Ovary (tissue), 3 donors: ENCODE measurements around the gene PERCC1.

Source experiments
- POLR2A ChIP-seq: fragments of 450-650 bp; IDR thresholded peaks from one replicate; pipeline ENCODE4 v1.6.1; 2017; ENCODE audit warnings: antibody characterized with exemption, mild to moderate bottlenecking, moderate library complexity
- TF ChIP-seq, protein P1 (sequence below), 3 donors: fragments of 450-650 bp in 2 of 3; fragments of 200-600 bp in 1 of 3; IDR thresholded peaks; one replicate each; pipeline versions ENCODE4 v1.5.1 to v1.8.0; 2016 to 2022; ENCODE audit warnings: antibody characterized with exemption in 3 of 3, mild to moderate bottlenecking in 1 of 3
- donor health status: DM: no; HTN: no; CAD: no.

DNA sequence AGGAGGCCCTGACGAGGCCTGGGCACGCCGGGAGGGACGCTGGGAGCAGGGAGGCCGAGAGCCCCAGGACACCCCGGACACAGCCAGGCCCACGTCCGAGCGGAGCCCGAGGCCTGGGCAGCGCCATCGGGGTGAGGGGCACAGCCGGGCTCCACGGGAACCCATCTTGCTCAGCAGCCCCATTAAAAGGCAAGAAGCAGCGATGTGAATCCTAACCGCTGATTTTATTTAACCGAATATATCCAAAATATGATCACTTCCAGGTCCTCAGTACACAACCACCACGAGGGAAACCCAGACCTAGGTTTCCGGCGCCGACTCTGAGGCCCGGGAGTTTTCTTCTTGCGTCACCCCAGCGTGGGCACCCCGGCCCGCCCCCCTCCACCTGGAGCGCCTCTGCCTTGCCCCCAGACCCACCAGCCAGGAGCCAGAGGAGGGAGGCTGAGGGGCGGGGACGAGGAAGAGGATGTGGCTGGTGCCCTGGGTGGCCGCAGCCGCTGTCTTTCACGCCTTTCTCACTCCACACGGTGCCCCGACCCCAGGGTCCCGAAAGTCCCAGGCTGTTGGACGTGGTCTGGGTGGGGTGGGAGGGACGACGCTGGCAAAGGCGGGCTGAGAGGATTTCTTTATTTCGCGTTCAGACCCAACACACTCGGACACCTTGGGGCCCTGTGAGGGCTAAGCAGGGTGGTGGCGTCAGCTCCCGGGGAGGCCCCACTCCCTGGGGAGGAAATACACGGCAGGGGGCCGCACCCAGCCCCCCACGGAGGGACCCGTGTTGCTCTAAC lies 14.0 kb downstream of the PERCC1 start:
- TF ChIP-seq, protein P1, sequence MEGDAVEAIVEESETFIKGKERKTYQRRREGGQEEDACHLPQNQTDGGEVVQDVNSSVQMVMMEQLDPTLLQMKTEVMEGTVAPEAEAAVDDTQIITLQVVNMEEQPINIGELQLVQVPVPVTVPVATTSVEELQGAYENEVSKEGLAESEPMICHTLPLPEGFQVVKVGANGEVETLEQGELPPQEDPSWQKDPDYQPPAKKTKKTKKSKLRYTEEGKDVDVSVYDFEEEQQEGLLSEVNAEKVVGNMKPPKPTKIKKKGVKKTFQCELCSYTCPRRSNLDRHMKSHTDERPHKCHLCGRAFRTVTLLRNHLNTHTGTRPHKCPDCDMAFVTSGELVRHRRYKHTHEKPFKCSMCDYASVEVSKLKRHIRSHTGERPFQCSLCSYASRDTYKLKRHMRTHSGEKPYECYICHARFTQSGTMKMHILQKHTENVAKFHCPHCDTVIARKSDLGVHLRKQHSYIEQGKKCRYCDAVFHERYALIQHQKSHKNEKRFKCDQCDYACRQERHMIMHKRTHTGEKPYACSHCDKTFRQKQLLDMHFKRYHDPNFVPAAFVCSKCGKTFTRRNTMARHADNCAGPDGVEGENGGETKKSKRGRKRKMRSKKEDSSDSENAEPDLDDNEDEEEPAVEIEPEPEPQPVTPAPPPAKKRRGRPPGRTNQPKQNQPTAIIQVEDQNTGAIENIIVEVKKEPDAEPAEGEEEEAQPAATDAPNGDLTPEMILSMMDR (IDR thresholded peaks at IDR 0.05), result no peak
- TF ChIP-seq POLR2A, result no peak
